Testis (tissue), 2 donors: ENCODE data around the gene ZSCAN20.

Experiments
- CTCF ChIP-seq, 3 experiments: fragments of 450-650 bp in 2 of 3; fragments of 200-600 bp in 1 of 3; sonication (generic) in 1 of 3; IDR thresholded peaks; one replicate each; pipeline ENCODE4 v1.5.1; 2016 to 2019; ENCODE audit warnings: antibody characterized with exemption in 3 of 3, mild to moderate bottlenecking in 2 of 3, moderate library complexity in 1 of 3
- POLR2A ChIP-seq: fragments of 450-650 bp; IDR thresholded peaks from one replicate; pipeline ENCODE4 v1.6.1; 2017; ENCODE audit warnings: antibody characterized with exemption, mild to moderate bottlenecking, moderate library complexity

- no peak for TF ChIP-seq POLR2A
- TF ChIP-seq CTCF (IDR thresholded peaks at IDR 0.05) = no peak
Measured at GRCh38 chr1:33429332-33429731, 43.1 kb upstream of the ZSCAN20 start.
